GM21360 (cell line): ENCODE data around the gene SETD9.

ENCODE experiments used
- ATAC-seq: cut with Tn5 transposase; IDR thresholded peaks from one replicate; pipeline ENCODE4 v1.9.1; 2021; ENCODE audit warnings: mild to moderate bottlenecking, moderate library complexity; ENCODE audit not compliant: unreplicated experiment

SETD9 gene

GRCh38 chr5:56909294-56910209, at the start of gene SETD9:
SETD9 (plus strand) TSS chr5:56909596; CDS start chr5:56909646, 50 bp downstream.
- ATAC-seq = peak; percentile 95

- no peak for ATAC-seq
Observed at GRCh38 chr5:56861893-56862485, 47.4 kb upstream of the SETD9 start.

GRCh38 chr5:56862909-56863308, 46.5 kb upstream of the SETD9 start:
- ATAC-seq = no peak

GRCh38 chr5:56871777-56872176, 37.6 kb upstream of the SETD9 start:
- ATAC-seq = no peak

GRCh38 chr5:56873056-56873455, 36.3 kb upstream of the SETD9 start:
- ATAC-seq = no peak

- ATAC-seq = no peak
Observed at GRCh38 chr5:56876327-56876726, 33.1 kb upstream of the SETD9 start.

- ATAC-seq = no peak
Observed at GRCh38 chr5:56881571-56881970, 27.8 kb upstream of the SETD9 start.

GRCh38 chr5:56893251-56893951, 16.0 kb upstream of the SETD9 start:
- ATAC-seq = no peak

- ATAC-seq = no peak
Observed at GRCh38 chr5:56896763-56897162, 12.6 kb upstream of the SETD9 start.

GRCh38 chr5:56898213-56898612, 11.2 kb upstream of the SETD9 start:
- no peak for ATAC-seq

- no peak for ATAC-seq
Observed at GRCh38 chr5:56900395-56900794, 9.0 kb upstream of the SETD9 start.

- ATAC-seq = no peak
Observed at GRCh38 chr5:56900858-56901578, 8.4 kb upstream of the SETD9 start.

GRCh38 chr5:56908942-56909293, 478 bp upstream of the SETD9 start:
- peak; percentile 10 for ATAC-seq

- peak; percentile 30 for ATAC-seq
Observed at GRCh38 chr5:56910210-56910965, 992 bp downstream of the SETD9 start.

GRCh38 chr5:56913766-56914165, 4.4 kb downstream of the SETD9 start:
- no peak for ATAC-seq

- ATAC-seq = no peak
Observed at GRCh38 chr5:56914678-56915077, 5.3 kb downstream of the SETD9 start.

- ATAC-seq = no peak
Observed at GRCh38 chr5:56917534-56917933, 8.1 kb downstream of the SETD9 start.

- ATAC-seq = no peak
Observed at GRCh38 chr5:56918054-56918453, 8.7 kb downstream of the SETD9 start.

- ATAC-seq = no peak
Observed at GRCh38 chr5:56919942-56920662, 10.7 kb downstream of the SETD9 start.

GRCh38 chr5:56922922-56923321, 13.5 kb downstream of the SETD9 start:
- ATAC-seq = no peak
